Measurements from ENCODE around the gene MRPL11. TPM values are rescaled to one million over a fixed set of nuclear protein-coding genes. Genes with fewer than 3 reads are reported as not detected.

MRPL11 gene
- total and polyA plus RNA-seq, 2 donors: 45.3 to 84.3 TPM

DNA sequence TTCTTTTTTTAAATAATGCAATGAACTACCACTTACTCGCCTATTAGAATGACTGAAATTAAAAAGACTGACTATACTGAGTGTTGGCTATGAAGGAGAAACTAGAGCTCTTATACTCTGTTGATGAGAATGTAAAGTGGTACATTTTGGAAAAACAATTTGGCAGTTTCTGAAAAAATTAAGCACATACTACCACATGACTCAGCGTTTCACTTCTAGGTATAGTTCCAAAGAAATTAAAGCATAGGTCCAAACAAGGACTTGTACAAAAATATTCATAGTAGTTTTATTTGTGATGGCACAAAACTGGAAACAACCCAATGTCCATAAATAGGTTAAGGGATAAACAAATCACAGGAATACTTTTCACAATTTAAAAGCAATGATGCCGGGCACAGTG is 44.7 kb downstream of the MRPL11 start:
- no peak overlapping the region for H3K27ac ChIP-seq (ENCODE audit: low read depth in 1 of 2, low read length in 1 of 2)
- no peak overlapping the region for H3K4me3 ChIP-seq (ENCODE audit: low read length in 2 of 2)
- no peaks in the 10 kb centered on the region for H3K9me3 ChIP-seq (ENCODE audit: control insufficient read depth in 2 of 2, insufficient read depth in 1 of 2, low read length in 1 of 2)
- no peak for DNase-seq (ENCODE audit: low read depth in 6 of 9, low spot score in 9 of 9)
- whole genome bisulfite sequencing: 93% methylated on average over 3 of the region's 3 CpGs
- H3K36me3 ChIP-seq (ENCODE audit: control insufficient read depth in 2 of 2, insufficient read depth in 2 of 2, low read length in 1 of 2): no peaks in the 10 kb centered on the region
- peaks cover 0 to 11% of the 10 kb centered on the region in 2 donors for H3K27me3 ChIP-seq (ENCODE audit: control insufficient read depth in 2 of 2, insufficient read depth in 1 of 2, low read length in 1 of 2)
- H3K4me1 ChIP-seq (ENCODE audit: control insufficient read depth in 2 of 2, insufficient read depth in 2 of 2, low read length in 2 of 2): no peaks in the 10 kb centered on the region

DNA sequence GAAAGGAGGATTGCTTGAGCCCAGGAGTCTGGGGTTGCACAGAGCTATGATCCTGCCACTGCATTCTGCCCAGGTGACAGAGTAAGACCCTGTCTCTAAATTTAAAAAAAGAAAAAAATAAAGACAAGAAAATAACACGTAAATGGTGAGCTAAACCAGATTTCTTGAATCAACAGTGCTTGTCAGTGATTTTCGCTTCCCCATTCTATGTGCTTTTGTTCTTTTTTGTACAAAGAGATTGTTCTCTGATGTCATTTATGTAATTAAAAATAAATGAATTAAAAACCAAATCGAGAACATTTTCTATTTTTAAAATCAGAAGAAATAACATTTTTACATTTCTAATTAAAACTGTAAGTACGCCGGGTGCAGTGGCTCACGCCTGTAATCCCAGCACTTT is 47.3 kb downstream of the MRPL11 start:
- H3K27me3 ChIP-seq (ENCODE audit: control insufficient read depth in 2 of 2, insufficient read depth in 1 of 2, low read length in 1 of 2): peaks cover 0 to 13% of the 10 kb centered on the region in 2 donors
- WGBS: 92% methylated on average over 6 of the region's 6 CpGs

DNA sequence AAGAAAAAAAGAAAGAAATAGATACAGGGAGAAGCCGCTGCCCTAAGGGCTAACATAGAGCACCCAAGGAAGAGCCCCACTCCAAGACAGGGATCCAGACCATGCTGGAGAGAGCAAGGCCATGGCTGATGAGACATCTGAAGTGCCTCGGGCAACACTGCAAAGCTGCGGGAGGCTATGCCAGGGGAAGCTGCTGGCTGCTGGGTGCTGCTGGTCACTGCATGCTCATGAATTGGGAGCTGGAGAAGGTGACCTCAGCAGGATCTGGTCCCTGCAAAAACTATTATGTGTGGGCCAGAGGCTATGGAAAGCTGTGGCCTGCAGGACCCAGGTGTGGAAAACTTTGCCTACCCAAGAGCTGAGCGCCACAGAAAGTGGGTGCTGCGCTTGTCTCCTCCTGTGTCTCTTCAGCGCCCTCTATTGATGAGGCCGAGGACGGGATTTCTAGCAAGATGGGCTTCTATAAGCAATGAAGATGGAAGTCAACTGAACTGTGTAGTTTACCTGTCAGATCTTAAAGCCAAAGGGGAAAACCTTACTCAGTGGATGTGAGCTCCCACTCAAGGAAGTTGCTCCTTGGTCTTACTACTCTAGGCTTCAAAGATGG is 49.8 kb downstream of the MRPL11 start:
- no peaks in the 10 kb centered on the region for H3K9me3 ChIP-seq (ENCODE audit: control insufficient read depth in 2 of 2, insufficient read depth in 1 of 2, low read length in 1 of 2)
- peaks cover 0 to 10% of the 10 kb centered on the region in 2 donors for H3K27me3 ChIP-seq (ENCODE audit: control insufficient read depth in 2 of 2, insufficient read depth in 1 of 2, low read length in 1 of 2)
- peaks cover 2 to 8% of the 10 kb centered on the region in 2 donors for H3K4me1 ChIP-seq (ENCODE audit: control insufficient read depth in 2 of 2, insufficient read depth in 2 of 2, low read length in 2 of 2)
- H3K36me3 ChIP-seq (ENCODE audit: control insufficient read depth in 2 of 2, insufficient read depth in 2 of 2, low read length in 1 of 2): no peaks in the 10 kb centered on the region
- 35% methylated on average over 8 of the region's 8 CpGs for WGBS
- peak; percentile 60 to 92 (median 79) for DNase-seq (ENCODE audit: low read depth in 6 of 9, low spot score in 9 of 9)
- H3K27ac ChIP-seq (ENCODE audit: low read depth in 1 of 2, low read length in 1 of 2): no peak overlapping the region
- no peak overlapping the region for H3K4me3 ChIP-seq (ENCODE audit: low read length in 2 of 2)

More for the DNA sequence above, 47.3 kb downstream of the MRPL11 start:
- no peaks in the 10 kb centered on the region for H3K36me3 ChIP-seq (ENCODE audit: control insufficient read depth in 2 of 2, insufficient read depth in 2 of 2, low read length in 1 of 2)
- H3K4me3 ChIP-seq (ENCODE audit: low read length in 2 of 2): no peak overlapping the region
- no peak for DNase-seq (ENCODE audit: low read depth in 6 of 9, low spot score in 9 of 9)
- H3K9me3 ChIP-seq (ENCODE audit: control insufficient read depth in 2 of 2, insufficient read depth in 1 of 2, low read length in 1 of 2): no peaks in the 10 kb centered on the region
- peaks cover 1 to 3% of the 10 kb centered on the region in 2 donors for H3K4me1 ChIP-seq (ENCODE audit: control insufficient read depth in 2 of 2, insufficient read depth in 2 of 2, low read length in 2 of 2)
- H3K27ac ChIP-seq (ENCODE audit: low read depth in 1 of 2, low read length in 1 of 2): no peak overlapping the region

DNA sequence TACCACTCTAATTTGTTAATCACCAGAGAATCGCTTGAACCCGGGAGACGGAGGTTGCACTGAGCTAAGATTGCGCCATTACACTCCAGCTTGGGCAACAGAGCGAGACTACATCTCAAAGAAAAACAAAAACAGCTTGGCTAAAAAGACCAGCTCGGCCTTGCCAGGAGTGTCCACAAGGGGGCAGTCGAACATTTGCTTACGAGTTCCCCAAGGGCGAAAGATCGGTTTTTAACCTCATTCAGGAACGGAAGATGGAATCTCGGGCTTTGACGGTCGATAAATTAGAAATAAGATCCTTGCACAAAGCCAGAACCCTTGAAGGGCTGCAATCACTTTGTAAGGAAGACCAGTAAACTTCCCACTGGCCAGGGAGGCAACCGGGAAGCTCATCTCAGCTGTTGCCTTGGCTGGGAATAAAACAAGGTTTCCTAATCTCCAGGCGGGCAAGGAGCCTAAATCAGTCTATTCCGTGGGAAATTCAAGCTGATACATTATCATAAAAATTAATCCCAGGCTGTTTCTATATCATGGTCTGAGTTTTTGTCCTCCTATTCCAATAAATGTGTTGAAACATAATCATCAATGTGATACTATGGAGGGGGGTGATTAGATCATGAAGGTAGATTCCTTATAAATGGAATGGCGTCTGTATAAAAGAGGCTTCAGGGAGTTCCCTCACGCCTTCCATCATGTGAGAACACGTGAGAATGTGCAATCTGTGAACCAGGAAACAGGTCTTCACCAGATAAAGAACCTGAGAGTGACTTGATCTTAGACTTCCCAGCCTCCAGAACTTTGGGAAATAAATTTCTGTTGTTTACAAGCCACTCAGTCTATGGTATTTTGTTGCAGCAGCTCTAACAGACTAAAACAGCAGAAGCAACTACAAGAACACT is 52.2 kb downstream of the MRPL11 start:
- 10% methylated on average over 20 of the region's 20 CpGs for WGBS
- Histone ChIP-seq H3K9me3 (ENCODE audit: control insufficient read depth in 2 of 2, insufficient read depth in 1 of 2, low read length in 1 of 2) (no peaks in the 10 kb centered on the region), H3K4me1 (ENCODE audit: control insufficient read depth in 2 of 2, insufficient read depth in 2 of 2, low read length in 2 of 2) (peaks cover 2 to 8% of the 10 kb centered on the region in 2 donors), H3K4me3 (ENCODE audit: low read length in 2 of 2) (no peak overlapping the region), H3K27me3 (ENCODE audit: control insufficient read depth in 2 of 2, insufficient read depth in 1 of 2, low read length in 1 of 2) (peaks cover 0 to 8% of the 10 kb centered on the region in 2 donors), H3K36me3 (ENCODE audit: control insufficient read depth in 2 of 2, insufficient read depth in 2 of 2, low read length in 1 of 2) (no peaks in the 10 kb centered on the region), H3K27ac (ENCODE audit: low read depth in 1 of 2, low read length in 1 of 2) (no peak overlapping the region)
- peak; percentile 43 to 91 (median 83) for DNase-seq (ENCODE audit: low read depth in 6 of 9, low spot score in 9 of 9)

Other genes with a start within 250 kb of the MRPL11 start
- 12.6 TPM for gene KLC2, start 181.1 kb downstream of the MRPL11 start, total RNA-seq
- gene KLC2, start 181.1 kb downstream of the MRPL11 start, polyA plus RNA-seq: 36.5 TPM
- 80.8 TPM for gene RAB1B, start 170.2 kb downstream of the MRPL11 start, total RNA-seq
- gene RAB1B, start 170.2 kb downstream of the MRPL11 start, polyA plus RNA-seq: 105 TPM
- gene CNIH2, start 160.7 kb downstream of the MRPL11 start, total RNA-seq: 1.6 TPM
- 1.6 TPM for gene CNIH2, start 160.7 kb downstream of the MRPL11 start, polyA plus RNA-seq
- gene YIF1A, start 149.7 kb downstream of the MRPL11 start, total RNA-seq: 44.2 TPM
- gene YIF1A, start 149.7 kb downstream of the MRPL11 start, polyA plus RNA-seq: 57.3 TPM
- gene TMEM151A, start 147.0 kb downstream of the MRPL11 start, total RNA-seq: not detected
- 0.02 TPM for gene TMEM151A, start 147.0 kb downstream of the MRPL11 start, polyA plus RNA-seq
- 3.0 TPM for gene CD248, start 121.8 kb downstream of the MRPL11 start, total RNA-seq
- 7.7 TPM for gene CD248, start 121.8 kb downstream of the MRPL11 start, polyA plus RNA-seq
- 1.1 TPM for gene RIN1, start 102.4 kb downstream of the MRPL11 start, total RNA-seq
- gene RIN1, start 102.4 kb downstream of the MRPL11 start, polyA plus RNA-seq: 5.8 TPM
- 43.1 TPM for gene BRMS1, start 93.7 kb downstream of the MRPL11 start, total RNA-seq
- gene BRMS1, start 93.7 kb downstream of the MRPL11 start, polyA plus RNA-seq: 63.0 TPM
- 9.9 TPM for gene B4GAT1, start 91.2 kb downstream of the MRPL11 start, total RNA-seq
- gene B4GAT1, start 91.2 kb downstream of the MRPL11 start, polyA plus RNA-seq: 10.3 TPM
- 1.6 TPM for gene SLC29A2, start 67.1 kb downstream of the MRPL11 start, total RNA-seq
- gene SLC29A2, start 67.1 kb downstream of the MRPL11 start, polyA plus RNA-seq: 14.2 TPM
- gene NPAS4, start 17.8 kb downstream of the MRPL11 start, total RNA-seq: not detected
- gene NPAS4, start 17.8 kb downstream of the MRPL11 start, polyA plus RNA-seq: 0.05 TPM
- 1.5 TPM for gene PELI3, start 28.1 kb upstream of the MRPL11 start, total RNA-seq
- gene PELI3, start 28.1 kb upstream of the MRPL11 start, polyA plus RNA-seq: 2.4 TPM
- 36.4 TPM for gene DPP3, start 41.6 kb upstream of the MRPL11 start, total RNA-seq
- gene DPP3, start 41.6 kb upstream of the MRPL11 start, polyA plus RNA-seq: 23.2 TPM
- gene BBS1, start 71.8 kb upstream of the MRPL11 start, total RNA-seq: 11.0 TPM
- gene BBS1, start 71.8 kb upstream of the MRPL11 start, polyA plus RNA-seq: 14.1 TPM
- gene ZDHHC24, start 107.2 kb upstream of the MRPL11 start, total RNA-seq: 4.9 TPM
- 11.3 TPM for gene ZDHHC24, start 107.2 kb upstream of the MRPL11 start, polyA plus RNA-seq
- 0.05 TPM for gene ACTN3, start 108.1 kb upstream of the MRPL11 start, total RNA-seq
- gene ACTN3, start 108.1 kb upstream of the MRPL11 start, polyA plus RNA-seq: 0.05 TPM
- gene CTSF, start 129.8 kb upstream of the MRPL11 start, total RNA-seq: 4.7 TPM
- 17.6 TPM for gene CTSF, start 129.8 kb upstream of the MRPL11 start, polyA plus RNA-seq
- 0.14 TPM for gene CCDC87, start 154.2 kb upstream of the MRPL11 start, total RNA-seq
- gene CCDC87, start 154.2 kb upstream of the MRPL11 start, polyA plus RNA-seq: 0.23 TPM
- gene CCS, start 154.3 kb upstream of the MRPL11 start, total RNA-seq: 33.9 TPM
- 173 TPM for gene CCS, start 154.3 kb upstream of the MRPL11 start, polyA plus RNA-seq
- 27.2 TPM for gene RBM14, start 177.8 kb upstream of the MRPL11 start, total RNA-seq
- 70.4 TPM for gene RBM14, start 177.8 kb upstream of the MRPL11 start, polyA plus RNA-seq
- 147 TPM for gene RBM4, start 199.9 kb upstream of the MRPL11 start, total RNA-seq
- 121 TPM for gene RBM4, start 199.9 kb upstream of the MRPL11 start, polyA plus RNA-seq
- 18.2 TPM for gene RBM4B, start 239.0 kb upstream of the MRPL11 start, total RNA-seq
- gene RBM4B, start 239.0 kb upstream of the MRPL11 start, polyA plus RNA-seq: 17.9 TPM